Mucosa of descending colon (tissue), 3 donors: Measurements from ENCODE around the gene RAB44. TPM values are rescaled to one million over a fixed set of nuclear protein-coding genes. Genes with fewer than 3 reads are reported as not detected.

Experiments
- ATAC-seq: fragments of 200-7000 bp; cut with Tn5 transposase; one replicate; pipeline ENCODE4 v1.9.1; 2020; ENCODE audit warnings: mild to moderate bottlenecking, moderate library complexity
- DNase-seq, 3 donors: peaks; one replicate each; pipeline ENCODE4 v3.0.0-alpha.2; 2020
- H3K36me3 ChIP-seq: fragments of 200-600 bp; one replicate; pipeline ENCODE4 v1.8.0; 2021; ENCODE audit warnings: low read depth, mild to moderate bottlenecking
- H3K4me1 ChIP-seq: fragments of 200-600 bp; one replicate; pipeline ENCODE4 v1.8.0; 2021; ENCODE audit warnings: low read depth, mild to moderate bottlenecking
- H3K4me3 ChIP-seq: fragments of 200-600 bp; one replicate; pipeline ENCODE4 v1.8.0; 2021; ENCODE audit warnings: mild to moderate bottlenecking
- H3K9me3 ChIP-seq: fragments of 200-600 bp; one replicate; pipeline ENCODE4 v1.8.0; 2021; ENCODE audit warnings: mild to moderate bottlenecking
- intact Hi-C, 2 donors: fragments of 100-400 bp; cut with DNase I in 1 of 2; cut with micrococcal nuclease in 1 of 2; formaldehyde crosslinking; loops; one replicate each; pipeline versions ENCODE4 v1.11.0 to v1.11.1; 2022; cut with DNase I, micrococcal nuclease
- total RNA-seq, 3 donors: library from RNA; stranded (reverse); fragmentation: NEBNext Ultra II Directional in 2 of 3; extraction: Animal tissue kit (Norgen Biotek cat#: 25700) in 2 of 3; gene quantifications; one replicate each; pipeline versions ENCODE4 v1.2.1 to v1.2.4, GENCODE V29; 2021 to 2023
- TF ChIP-seq, protein P1 (sequence below): fragments of 200-600 bp; IDR thresholded peaks from one replicate; pipeline ENCODE4 v1.8.0; 2022; ENCODE audit warnings: antibody characterized with exemption, mild to moderate bottlenecking
- donor health status: DM: no; HTN: no; CAD: no; lungs with moderate emphysema.
- donor health status: DM: no; HTN: no; CAD: no.
- donor health status: DM: no; HTN: yes; CAD: no.

RAB44 gene
- total RNA-seq, 3 donors from 2014 or later = 0.32 to 0.53 (median 0.32) TPM

DNA sequence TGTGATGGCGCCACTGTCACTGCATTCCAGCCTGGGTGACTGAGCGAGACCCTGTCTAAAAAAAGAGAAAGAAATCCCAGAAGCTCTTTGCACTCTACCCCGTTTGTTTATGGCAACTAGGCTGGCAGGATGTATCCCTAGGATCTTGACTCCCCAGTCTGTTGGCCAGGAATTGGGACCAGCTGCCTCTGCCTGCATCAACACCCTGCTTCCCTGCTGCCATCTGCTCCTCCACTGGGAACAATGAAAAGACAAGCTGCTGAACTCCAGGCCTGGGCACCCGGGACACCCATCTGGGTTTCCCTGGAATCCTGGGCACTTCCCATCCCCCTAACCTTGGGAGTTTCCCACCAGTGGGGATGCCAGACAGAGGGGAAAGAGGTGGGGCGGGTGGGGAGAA lies 76.7 kb downstream of the RAB44 start:
- TF ChIP-seq, protein P1, sequence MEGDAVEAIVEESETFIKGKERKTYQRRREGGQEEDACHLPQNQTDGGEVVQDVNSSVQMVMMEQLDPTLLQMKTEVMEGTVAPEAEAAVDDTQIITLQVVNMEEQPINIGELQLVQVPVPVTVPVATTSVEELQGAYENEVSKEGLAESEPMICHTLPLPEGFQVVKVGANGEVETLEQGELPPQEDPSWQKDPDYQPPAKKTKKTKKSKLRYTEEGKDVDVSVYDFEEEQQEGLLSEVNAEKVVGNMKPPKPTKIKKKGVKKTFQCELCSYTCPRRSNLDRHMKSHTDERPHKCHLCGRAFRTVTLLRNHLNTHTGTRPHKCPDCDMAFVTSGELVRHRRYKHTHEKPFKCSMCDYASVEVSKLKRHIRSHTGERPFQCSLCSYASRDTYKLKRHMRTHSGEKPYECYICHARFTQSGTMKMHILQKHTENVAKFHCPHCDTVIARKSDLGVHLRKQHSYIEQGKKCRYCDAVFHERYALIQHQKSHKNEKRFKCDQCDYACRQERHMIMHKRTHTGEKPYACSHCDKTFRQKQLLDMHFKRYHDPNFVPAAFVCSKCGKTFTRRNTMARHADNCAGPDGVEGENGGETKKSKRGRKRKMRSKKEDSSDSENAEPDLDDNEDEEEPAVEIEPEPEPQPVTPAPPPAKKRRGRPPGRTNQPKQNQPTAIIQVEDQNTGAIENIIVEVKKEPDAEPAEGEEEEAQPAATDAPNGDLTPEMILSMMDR = no peak
- H3K9me3 ChIP-seq = no peaks in the 10 kb centered on the region
- no peaks in the 10 kb centered on the region for H3K36me3 ChIP-seq
- peak in 1 of 3 donors; percentile 7 for DNase-seq
- intact Hi-C loops = loop anchor here in 1 of 2 donors (10.0 kb wide), 1 partner anchor 80 kb away; no protein-coding TSS in a partner anchor
- H3K4me3 ChIP-seq = no peak overlapping the region
- no peak for ATAC-seq
- H3K4me1 ChIP-seq = no peaks in the 10 kb centered on the region

DNA sequence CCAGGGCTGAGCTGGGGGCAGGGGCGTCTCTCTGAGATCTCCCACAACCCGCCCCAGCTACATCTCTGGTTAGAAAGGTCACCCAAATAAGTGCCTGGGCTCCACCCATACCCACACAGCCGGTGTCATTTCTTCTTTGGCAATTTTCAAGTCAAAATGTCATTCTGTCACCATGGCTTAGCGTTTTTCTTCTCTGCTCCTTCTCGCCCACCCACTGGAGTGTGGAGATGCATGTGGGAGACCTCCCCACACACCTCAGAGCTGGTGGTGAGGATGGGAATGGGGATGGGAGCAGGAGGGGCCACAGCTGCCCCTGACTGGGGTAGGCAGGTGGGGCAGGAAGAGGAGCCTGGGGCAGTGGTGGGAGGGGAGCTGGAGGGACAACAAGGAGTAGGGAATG lies 78.5 kb downstream of the RAB44 start:
- intact Hi-C loops = loop anchor here in 1 of 2 donors (10.0 kb wide), 1 partner anchor 79 kb away; no protein-coding TSS in a partner anchor
- H3K36me3 ChIP-seq = no peaks in the 10 kb centered on the region
- ATAC-seq (no peak), DNase-seq (no peak)
- no peaks in the 10 kb centered on the region for H3K9me3 ChIP-seq
- TF ChIP-seq, protein P1 = no peak
- no peak overlapping the region for H3K4me3 ChIP-seq
- peaks cover 5% of the 10 kb centered on the region for H3K4me1 ChIP-seq

DNA sequence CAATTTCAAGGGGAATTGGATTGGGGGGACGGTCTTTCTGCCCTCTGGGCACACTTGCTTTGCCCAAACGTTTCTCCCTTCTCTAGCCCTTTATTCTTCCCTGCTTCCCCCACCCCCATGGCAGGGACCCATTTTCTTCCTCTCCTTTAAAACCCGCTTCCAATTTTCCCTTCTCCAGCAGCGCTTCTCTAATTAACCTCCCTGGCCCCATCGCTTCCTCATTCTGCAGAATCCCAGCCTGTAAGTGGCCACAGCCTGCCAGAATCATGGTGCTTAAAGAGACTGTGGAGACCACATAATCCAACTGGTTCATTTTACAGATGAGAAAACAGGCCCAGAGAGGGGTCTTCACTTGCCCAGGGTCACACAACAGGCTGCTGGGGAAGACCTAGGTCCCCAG lies 80.2 kb downstream of the RAB44 start:
- no peak for DNase-seq
- Histone ChIP-seq H3K4me3 (no peak overlapping the region), H3K4me1 (peaks cover 5% of the 10 kb centered on the region), H3K36me3 (no peaks in the 10 kb centered on the region), H3K9me3 (no peaks in the 10 kb centered on the region)
- intact Hi-C loops = loop anchor here in 1 of 2 donors (10.0 kb wide), 1 partner anchor 77 kb away; no protein-coding TSS in a partner anchor
- TF ChIP-seq, protein P1 = no peak
- ATAC-seq = no peak

DNA sequence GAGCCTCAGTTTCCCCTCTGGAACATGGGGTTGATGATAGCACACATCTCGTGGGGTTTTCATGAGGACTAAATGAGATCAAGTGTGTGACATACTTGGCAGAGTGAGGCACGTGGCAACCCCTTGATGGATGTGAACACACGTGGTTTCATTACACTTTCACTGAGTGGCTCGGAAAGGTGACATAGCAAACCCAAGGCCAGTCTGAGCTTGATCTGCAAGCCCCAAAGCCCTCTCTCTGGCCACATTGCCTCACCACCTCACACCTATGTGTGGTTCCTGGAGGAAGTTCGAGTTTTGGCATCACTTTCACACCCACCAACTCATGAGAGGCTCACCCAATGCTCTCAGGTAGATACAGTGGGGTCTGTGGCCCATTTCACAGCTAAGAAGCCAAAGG lies 81.6 kb downstream of the RAB44 start:
- TF ChIP-seq, protein P1 = no peak
- intact Hi-C loops = loop anchor here in 1 of 2 donors (10.0 kb wide), 1 partner anchor 76 kb away; no protein-coding TSS in a partner anchor
- Histone ChIP-seq H3K9me3 (no peaks in the 10 kb centered on the region), H3K4me1 (peaks cover 5% of the 10 kb centered on the region), H3K4me3 (no peak overlapping the region), H3K36me3 (no peaks in the 10 kb centered on the region)
- DNase-seq (no peak), ATAC-seq (no peak)

DNA sequence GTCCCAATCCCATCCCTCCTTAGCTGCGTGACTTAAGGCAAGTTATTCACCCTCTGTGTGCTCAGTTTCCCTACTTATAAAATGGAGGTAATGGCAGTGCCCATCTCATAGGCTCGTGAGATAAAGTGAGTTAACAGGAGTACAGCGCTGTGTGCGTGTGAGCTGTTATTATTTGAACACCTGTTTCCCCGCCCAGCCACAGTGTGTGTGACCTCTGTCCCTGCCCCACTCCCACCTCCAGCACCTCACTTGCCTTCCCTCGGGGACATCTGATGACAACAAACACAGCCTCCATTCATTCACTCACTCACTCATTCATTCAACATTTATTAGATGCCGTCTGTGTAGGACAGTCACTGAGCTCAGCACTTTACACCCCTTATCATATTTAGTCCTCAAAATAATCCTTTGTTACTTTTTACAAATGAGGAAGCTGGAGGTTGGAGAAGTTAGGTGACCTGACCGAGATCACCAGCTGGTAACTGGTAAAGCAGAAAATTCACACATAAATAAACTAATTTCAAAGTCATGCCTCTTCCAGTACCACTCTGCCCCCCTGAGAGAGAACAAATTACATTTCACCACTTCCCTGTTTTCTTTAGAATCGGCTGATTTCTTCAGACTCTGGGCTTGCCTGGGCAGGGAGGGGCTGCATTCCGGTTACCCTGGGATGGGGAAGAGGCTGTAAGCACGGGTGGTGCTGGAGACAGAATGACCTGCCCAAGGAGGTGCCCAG lies 83.0 kb downstream of the RAB44 start:
- Histone ChIP-seq H3K9me3 (no peaks in the 10 kb centered on the region), H3K4me1 (peaks cover 5% of the 10 kb centered on the region), H3K36me3 (no peaks in the 10 kb centered on the region), H3K4me3 (no peak overlapping the region)
- ATAC-seq = peak; percentile 75
- intact Hi-C loops = no loop called here
- peak in 1 of 3 donors; percentile 34 for DNase-seq
- TF ChIP-seq, protein P1 = no peak
